NCI-H446 (cell line): ENCODE results near the gene ABL1.

Experiments used
- DNase-seq, 2 experiments: peaks; one replicate each; lab custom pipeline; 2025; lab: John Stamatoyannopoulos, UW

ABL1 gene

GRCh38 chr9:130872093-130872492 is 37.0 kb downstream of the ABL1 start:
- DNase-seq: no peak

- DNase-seq: no peak
These were observed 37.5 kb downstream of the ABL1 start for GRCh38 chr9:130872508-130872907.

- DNase-seq: peak; percentile 47 to 84
These were observed 38.0 kb downstream of the ABL1 start for GRCh38 chr9:130872912-130873503.

GRCh38 chr9:130873966-130874365 is 38.9 kb downstream of the ABL1 start:
- no peak for DNase-seq

- DNase-seq: no peak
These were observed 39.7 kb downstream of the ABL1 start for GRCh38 chr9:130874783-130875182.

GRCh38 chr9:130877300-130877699 is 42.2 kb downstream of the ABL1 start:
- no peak for DNase-seq

- no peak for DNase-seq
These were observed 43.2 kb downstream of the ABL1 start for GRCh38 chr9:130878295-130878694.

GRCh38 chr9:130879863-130880411 is 44.9 kb downstream of the ABL1 start:
- no peak for DNase-seq

- no peak for DNase-seq
These were observed 45.7 kb downstream of the ABL1 start for GRCh38 chr9:130880599-130881220.

- DNase-seq: no peak
These were observed 46.5 kb downstream of the ABL1 start for GRCh38 chr9:130881516-130881915.

- no peak for DNase-seq
These were observed 47.7 kb downstream of the ABL1 start for GRCh38 chr9:130882696-130883225.

GRCh38 chr9:130883479-130883878 is 48.4 kb downstream of the ABL1 start:
- DNase-seq: no peak

GRCh38 chr9:130884111-130884531 is 49.1 kb downstream of the ABL1 start:
- DNase-seq: no peak

- DNase-seq: no peak
These were observed 49.8 kb downstream of the ABL1 start for GRCh38 chr9:130884542-130885483.

- DNase-seq: no peak
These were observed 50.7 kb downstream of the ABL1 start for GRCh38 chr9:130885484-130886375.

GRCh38 chr9:130886981-130887380 is 51.9 kb downstream of the ABL1 start:
- no peak for DNase-seq

GRCh38 chr9:130887494-130888144 is 52.6 kb downstream of the ABL1 start:
- DNase-seq: no peak

GRCh38 chr9:130888146-130888885 is 53.3 kb downstream of the ABL1 start:
- no peak for DNase-seq

GRCh38 chr9:130890124-130890523 is 55.1 kb downstream of the ABL1 start:
- no peak for DNase-seq
